GM21717 (cell line): Measurements from ENCODE around the gene CBLB.

Experiments
- ATAC-seq: cut with Tn5 transposase; IDR thresholded peaks from one replicate; pipeline ENCODE4 v1.9.1; 2021; ENCODE audit warnings: mild to moderate bottlenecking, moderate library complexity; ENCODE audit not compliant: unreplicated experiment

Gene CBLB

GRCh38 chr3:105649480-105649879 is 219.3 kb downstream of the CBLB start:
- no peak for ATAC-seq

- no peak for ATAC-seq
Observed at GRCh38 chr3:105647047-105647446, 221.8 kb downstream of the CBLB start.

GRCh38 chr3:105639131-105639530 is 229.7 kb downstream of the CBLB start:
- ATAC-seq, result no peak

GRCh38 chr3:105634708-105635107 is 234.1 kb downstream of the CBLB start:
- ATAC-seq, result no peak

- ATAC-seq, result no peak
Observed at GRCh38 chr3:105629718-105630117, 239.1 kb downstream of the CBLB start.

- no peak for ATAC-seq
Observed at GRCh38 chr3:105626739-105627138, 242.1 kb downstream of the CBLB start.

GRCh38 chr3:105622169-105622568 is 246.6 kb downstream of the CBLB start:
- no peak for ATAC-seq

- ATAC-seq, result no peak
Observed at GRCh38 chr3:105620236-105620635, 248.6 kb downstream of the CBLB start.

- no peak for ATAC-seq
Observed at GRCh38 chr3:105619651-105620050, 249.2 kb downstream of the CBLB start.

- ATAC-seq, result no peak
Observed at GRCh38 chr3:105618556-105618955, 250.3 kb downstream of the CBLB start.

- no peak for ATAC-seq
Observed at GRCh38 chr3:105616374-105617121, 252.3 kb downstream of the CBLB start.

- no peak for ATAC-seq
Observed at GRCh38 chr3:105615814-105616213, 253.0 kb downstream of the CBLB start.

- ATAC-seq, result no peak
Observed at GRCh38 chr3:105614288-105615030, 254.4 kb downstream of the CBLB start.

- no peak for ATAC-seq
Observed at GRCh38 chr3:105613120-105613519, 255.7 kb downstream of the CBLB start.

GRCh38 chr3:105611304-105612192 is 257.3 kb downstream of the CBLB start:
- no peak for ATAC-seq

GRCh38 chr3:105610473-105610872 is 258.3 kb downstream of the CBLB start:
- no peak for ATAC-seq

GRCh38 chr3:105608623-105609022 is 260.2 kb downstream of the CBLB start:
- ATAC-seq, result no peak

- ATAC-seq, result no peak
Observed at GRCh38 chr3:105606016-105606415, 262.8 kb downstream of the CBLB start.
